ENCODE results near the gene ZNF182.
"Not testable (repeated sequence)": the region's sequence is repeated elsewhere in the genome, so short reads cannot be mapped to it uniquely, and the experiment has no call there.

DNA sequence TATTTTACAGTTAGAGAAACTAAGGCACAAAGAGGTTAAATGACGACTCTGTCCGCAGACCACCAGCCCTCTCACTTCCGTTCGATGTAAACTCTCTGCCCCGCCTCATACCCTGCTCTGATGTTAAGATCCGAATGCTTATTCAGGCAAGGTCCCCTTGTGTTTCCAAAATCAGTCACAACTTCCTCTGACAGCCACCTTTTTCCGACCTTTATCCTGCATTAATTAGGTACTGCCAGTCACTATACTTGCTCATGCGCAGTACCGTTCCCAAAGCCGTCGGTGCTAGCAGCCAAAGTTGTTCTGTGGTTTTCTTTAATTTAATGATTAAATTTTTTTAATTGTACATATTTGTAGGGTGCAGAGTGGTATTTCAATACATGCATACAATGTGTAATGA lies 16.7 kb upstream of the ZNF182 start:
- TF ChIP-seq, protein P1, sequence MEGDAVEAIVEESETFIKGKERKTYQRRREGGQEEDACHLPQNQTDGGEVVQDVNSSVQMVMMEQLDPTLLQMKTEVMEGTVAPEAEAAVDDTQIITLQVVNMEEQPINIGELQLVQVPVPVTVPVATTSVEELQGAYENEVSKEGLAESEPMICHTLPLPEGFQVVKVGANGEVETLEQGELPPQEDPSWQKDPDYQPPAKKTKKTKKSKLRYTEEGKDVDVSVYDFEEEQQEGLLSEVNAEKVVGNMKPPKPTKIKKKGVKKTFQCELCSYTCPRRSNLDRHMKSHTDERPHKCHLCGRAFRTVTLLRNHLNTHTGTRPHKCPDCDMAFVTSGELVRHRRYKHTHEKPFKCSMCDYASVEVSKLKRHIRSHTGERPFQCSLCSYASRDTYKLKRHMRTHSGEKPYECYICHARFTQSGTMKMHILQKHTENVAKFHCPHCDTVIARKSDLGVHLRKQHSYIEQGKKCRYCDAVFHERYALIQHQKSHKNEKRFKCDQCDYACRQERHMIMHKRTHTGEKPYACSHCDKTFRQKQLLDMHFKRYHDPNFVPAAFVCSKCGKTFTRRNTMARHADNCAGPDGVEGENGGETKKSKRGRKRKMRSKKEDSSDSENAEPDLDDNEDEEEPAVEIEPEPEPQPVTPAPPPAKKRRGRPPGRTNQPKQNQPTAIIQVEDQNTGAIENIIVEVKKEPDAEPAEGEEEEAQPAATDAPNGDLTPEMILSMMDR (IDR thresholded peaks at IDR 0.05), result not testable (repeated sequence)
- TF ChIP-seq POLR2AphosphoS5, POLR2A (IDR thresholded peaks at IDR 0.05): not testable (repeated sequence)

Data from breast epithelium (tissue), 3 donors.